ENCODE data around the gene F12.

The F12 gene

DNA sequence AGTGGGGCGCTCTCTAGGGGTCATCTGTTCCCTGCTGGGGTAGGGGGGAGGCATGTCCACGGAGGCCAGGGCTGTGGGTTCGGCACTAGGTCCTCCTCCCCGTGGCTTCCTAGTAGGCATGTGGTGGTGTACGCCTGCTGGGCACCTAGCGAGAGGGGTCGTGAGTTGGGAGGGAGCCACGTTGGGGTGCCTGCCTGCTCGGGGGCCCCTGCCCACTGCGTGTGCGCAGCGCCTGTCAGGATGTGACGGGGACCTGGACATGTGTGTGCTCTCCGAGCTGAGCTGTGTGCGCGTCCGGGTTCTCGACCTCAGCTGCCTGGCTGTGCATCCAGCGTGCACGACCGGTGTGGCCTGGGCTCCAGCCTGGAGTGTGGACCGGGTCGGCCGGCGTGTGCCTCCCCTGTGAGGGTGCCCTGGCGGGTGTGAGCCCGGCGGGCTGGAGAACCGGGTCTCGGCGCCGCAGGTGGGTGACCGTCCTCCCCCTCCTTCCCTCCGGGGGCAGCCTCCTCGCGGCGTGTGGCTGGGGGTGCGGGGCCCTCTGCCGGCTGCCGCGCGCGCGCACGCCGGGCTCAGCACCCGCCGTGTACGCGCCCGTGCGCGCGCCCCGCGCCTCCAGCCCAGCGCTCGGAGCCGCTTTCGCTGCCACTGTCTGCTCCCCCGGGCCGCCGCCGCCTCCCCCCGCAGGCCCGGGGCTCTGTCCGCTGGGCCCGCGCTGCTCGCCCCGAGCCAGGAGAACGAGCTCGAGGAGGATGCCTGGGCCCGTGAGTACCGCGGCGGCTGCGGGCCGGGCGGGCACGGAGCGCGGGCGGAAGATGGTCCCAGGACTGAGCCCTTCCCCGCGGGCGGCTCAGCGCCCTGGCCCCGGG lies 37.1 kb upstream of the F12 start, which contains the start of gene PRR7:
Gene PRR7, plus strand, starts transcription at position 615 of the 866 bp plus-strand sequence. CDS start 8,254 bp downstream, outside the sequence.
- DNase-seq: no peak

DNA sequence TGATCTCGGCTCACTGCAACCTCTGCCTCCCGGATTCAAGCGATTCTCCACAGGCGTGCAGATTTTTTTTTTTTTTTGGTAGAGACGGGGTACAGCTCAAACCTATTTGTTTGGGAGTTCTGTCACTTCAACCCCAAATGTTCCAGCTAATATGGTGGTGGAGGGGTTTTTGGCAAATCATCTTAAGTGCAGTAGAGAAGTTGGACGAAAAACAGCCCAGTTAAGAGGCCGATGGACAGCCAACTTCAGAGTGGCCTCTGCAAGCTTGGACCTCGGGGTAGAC lies 36.5 kb upstream of the F12 start:
- no peak for DNase-seq

DNA sequence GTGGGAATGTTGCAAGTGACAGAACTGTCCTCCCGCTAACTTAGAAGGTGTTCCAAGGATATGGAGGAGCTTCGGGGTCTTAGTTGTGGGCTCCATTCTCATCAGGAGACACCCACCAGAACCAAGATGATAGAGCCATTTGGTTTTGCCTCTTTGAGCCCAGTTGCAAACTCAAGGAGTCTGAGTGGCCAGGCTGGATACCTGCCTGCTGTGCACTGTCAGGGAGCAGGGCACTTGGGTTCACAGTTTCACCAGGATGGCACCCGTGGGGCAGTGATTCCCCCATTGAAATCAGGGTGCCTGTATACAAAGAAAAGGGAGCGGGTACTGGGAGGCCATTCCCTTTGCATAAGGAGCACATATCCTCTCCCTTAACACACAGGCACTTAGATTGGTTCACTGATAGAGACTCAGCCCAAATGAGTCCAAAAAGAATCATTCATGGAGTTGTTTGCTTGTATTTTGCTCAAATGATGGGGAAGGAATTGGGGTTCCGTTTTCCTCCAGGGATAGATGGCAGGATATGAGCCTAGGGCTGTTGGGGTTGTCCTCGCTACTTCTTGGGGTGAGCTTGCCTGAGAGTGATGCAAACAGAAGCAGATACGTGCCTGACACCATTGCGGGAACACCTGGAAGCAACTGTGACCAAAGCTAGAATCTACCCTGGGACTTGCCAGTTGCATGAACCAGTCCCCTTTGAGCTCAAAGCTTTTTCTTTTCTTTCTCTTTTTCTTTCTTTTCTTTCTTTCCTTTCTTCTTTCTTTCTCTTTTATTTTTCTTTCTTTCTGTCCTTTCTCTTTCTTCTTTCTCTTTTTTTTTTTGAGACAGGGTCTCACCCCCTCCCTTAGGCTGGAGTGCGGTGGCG lies 35.9 kb upstream of the F12 start:
- no peak for DNase-seq

DNA sequence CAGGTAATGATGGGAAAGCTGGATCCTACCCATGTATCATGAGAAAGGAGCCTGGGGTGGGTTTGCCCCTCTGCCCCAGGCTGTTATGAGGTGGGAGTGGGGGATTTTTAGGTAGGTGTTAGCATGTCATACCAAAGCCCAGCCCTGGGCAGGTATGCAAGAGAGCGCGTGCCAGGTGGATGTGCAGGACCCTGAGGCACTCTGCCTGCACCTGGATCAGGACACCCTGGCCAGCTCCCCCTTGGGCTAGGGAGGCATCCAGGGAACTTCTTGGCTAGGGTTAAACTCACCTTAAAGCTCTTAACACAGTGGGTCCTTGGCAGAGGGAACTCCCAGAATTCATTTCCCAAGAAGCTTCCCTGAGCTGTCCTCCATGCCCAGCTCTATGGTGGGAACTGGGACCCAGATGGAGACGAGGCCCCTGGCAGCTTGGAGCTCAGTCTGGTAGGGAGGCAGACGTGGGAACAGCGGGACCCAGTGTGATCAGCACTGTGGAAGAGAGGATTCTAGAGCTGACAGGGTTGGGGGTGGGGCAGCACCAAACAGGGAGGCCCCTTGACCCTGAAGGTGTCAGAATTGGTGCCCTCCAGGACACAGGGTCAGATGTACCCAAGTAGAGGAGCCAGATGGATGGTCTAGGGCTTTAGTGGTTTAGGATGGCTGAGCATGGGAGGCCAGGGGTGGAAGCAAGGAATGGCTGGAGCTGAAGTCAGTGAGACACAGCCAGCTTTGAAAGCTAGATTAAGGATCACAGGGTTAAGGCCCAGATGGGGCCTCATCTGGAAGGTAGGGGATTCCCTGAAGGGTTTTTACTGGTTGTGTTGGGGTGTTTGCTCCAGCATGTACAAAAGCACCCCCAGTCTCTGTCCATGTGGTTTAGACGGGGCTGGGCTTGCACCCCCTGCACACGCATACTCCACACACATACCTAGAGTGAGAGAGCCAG lies 35.0 kb upstream of the F12 start:
- DNase-seq: no peak

DNA sequence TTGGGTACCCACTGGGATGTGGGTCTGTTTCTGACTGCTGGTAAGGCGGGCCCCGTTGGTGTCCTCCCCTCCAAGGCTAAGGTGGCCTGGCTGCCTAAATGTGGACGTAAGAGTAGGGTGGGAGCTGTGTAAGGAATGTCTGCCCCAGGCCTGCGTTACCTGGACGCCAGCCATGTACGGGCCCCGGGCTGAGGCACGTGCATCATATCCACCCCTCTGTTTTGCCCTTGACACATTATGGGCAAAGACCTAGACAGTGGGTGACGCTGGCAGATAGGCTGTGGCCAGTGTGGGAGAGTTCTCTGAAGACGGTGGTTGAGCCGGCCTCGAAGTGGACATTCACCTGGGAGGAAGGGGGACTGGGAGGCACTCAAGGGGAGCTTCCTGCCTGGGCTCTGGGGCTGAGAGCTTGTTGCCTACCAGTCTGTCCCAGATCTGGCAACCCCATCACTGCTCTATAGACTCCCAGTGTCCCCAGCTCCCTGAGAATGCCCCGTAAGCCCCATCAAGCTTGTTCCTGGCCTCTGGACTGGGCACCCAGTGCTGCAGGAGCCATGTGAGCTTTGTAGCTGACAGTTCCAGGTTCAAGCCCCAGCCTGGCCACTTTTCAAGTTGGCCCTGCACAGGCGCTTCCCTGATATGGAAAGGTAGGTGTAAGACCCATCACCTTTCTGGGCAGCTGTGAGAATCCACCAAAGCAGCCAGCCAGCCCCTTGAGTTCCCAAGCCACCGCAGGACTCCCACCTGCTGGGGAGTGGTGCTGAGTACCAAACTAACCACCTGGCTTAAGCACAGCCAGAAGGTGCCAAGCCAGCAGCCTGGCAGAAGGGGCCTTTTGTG lies 34.0 kb upstream of the F12 start:
- no peak for DNase-seq

DNA sequence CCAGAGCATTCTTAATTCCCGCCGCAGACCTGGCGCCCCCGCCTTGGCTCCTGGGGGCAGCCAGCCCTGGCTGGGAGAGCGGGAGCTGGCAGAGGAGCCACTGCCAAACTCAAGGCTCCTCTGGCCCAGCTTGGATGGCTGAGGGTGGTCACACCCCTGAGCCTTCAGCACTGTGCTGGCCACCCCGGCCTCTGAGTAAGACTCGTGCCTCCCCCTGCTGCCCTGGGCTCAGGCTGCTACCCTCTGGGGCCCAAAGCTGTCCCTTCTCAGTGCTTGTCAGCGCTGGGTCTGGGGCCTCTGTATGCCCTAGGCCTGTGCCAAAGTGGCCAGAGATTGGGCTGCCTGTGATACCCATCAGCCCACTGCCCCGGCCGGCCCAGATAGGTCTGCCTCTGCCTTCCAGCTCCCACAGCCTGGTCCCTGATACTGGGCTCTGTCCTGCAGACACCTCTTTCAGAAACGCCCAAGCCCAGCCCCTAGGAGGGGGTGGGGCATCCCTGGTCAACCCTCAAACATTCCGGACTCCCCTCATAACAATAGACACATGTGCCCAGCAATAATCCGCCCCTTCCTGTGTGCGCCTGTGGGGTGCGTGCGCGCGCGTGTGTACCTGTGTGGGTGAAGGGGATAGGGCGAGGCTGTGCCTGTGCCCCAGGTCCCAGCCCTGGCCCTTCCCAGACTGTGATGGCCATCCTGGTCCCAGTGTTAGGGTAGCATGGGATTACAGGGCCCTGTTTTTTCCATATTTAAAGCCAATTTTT lies 32.9 kb upstream of the F12 start:
- DNase-seq: no peak

DNA sequence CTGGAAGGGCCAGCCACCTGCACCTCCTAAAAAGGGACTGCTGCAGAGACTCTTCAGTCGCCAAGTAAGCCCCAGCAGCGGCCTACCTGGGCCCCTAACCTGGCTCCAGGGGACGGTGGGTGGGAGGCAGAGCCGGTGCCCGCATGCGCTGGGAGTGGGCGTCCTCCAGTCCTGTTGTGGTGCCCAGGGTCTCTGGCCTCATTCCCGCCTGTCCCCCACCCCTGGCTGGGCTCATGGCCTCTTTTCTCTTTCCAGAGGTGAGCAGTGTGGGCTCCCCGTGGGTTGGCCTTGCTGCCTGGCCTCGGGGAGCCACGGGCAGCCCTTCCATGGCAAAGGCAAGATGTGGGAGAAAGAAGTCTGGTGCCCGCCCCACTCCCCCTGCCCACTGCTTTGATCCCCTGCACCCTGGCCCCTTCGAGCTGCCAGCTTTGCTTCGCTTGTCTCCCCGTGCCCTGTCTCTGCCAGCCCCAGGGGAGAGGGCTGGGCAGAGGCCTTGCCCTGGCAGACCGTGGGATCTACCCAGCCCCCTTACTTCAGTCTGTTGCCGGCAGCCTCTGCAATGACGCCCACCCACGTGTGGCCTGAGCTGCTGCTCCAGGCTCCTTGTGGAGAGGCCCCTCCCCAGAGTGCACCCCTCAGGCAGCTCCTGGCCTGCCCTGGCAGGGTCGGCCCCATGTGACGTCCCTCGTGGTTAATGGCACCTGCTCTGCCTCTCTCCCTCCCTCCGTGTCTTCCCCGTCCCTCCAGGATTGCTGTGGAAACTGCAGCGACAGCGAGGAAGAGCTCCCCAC lies 31.8 kb upstream of the F12 start:
- DNase-seq: no peak

DNA sequence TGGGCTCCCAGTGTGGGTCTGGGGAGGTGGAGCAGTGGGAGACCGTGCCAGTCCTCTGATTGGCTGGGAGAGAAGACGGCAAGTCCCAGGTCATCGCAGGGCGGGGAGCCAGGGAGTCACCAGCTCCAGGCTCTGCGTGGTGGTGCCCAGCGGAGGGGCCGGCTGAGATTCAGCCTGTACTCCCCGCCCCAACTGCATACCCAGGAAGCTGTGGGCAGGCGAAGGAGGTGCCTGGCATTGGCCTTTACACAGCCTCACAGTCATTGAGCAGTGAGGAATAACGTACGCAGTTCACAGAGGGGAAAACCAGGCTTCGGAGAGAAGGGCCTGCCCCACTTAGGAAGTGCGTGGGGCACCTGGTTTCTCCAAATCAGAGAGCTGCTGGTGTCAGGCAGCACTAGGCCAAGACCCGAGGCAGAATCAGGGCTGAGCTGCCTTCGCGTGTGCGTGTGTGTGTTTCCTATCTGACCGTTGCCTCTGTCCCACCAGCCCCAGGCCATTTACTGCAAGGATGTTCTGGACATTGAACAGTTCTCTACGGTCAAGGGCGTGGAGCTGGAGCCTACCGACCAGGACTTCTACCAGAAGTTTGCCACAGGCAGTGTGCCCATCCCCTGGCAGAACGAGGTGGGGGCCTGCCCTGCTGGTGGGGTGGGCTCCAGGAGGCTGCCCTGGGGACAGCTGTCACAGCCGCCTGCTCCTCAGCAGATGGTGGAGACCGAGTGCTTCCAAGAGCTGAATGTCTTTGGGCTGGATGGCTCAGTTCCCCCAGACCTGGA lies 31.0 kb upstream of the F12 start:
- DNase-seq: no peak

DNA sequence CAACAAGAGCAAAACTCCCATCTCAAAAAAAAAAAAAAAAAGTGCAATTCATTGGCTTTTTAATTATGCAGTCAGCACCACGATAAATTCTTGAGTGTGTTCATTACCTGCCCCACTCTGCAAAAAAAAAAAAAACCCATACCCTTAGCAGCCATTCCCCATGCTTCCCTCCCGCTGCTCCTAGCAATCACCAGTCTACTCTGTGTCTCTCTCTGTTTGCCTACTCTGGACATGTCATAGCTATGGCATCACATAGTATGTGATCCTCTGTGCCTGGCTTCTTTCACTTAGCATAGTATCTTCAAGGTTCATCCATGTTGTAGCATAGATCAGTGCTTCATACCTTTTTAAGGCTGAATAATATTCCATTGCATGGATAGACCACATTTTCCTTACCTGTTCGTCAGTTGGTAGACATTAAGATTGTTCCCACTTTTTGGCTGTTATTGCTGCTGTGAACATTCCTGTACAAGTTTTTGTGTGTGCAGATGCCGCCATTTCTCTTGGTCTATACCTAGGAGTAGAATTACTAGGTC lies 30.2 kb upstream of the F12 start:
- DNase-seq: no peak

DNA sequence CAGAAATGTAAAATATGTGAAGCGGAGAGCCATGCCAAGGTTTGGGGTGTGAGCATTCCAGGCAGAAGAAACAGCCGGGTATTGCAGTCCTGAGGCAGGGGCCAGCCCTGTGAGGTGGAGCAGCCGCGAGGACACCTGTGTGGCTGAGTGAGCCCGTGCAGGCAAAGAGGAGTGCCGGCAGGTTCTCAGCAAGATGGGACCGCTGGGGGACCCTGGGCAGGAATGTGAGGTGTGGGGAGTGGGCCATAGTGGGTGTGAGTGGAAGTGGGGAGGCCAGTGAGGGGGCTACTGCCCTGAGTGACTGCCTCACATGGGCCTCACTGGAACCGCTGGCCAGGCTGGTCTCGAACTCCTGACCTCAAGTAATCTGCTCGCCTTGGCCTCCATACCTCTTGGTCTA lies 29.1 kb upstream of the F12 start:
- no peak for DNase-seq

DNA sequence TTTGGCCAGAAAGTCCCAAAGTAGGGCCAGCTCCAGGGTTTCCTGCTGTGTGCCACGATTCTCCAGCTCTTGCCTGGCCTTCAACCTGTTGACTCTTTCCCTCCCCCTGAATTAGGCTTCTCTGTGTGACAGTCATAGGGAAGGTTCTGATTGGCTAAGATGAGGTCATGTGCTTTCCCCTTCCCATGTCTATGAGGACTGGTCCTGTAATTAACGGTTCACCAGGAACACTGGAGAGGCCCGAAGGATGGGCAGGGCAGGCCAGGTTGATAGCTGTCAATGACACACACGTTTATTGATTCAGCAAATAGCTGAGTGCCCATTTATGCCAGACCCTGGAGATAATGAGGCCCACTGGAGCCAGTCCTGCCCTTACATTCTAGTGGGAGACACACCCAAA lies 28.3 kb upstream of the F12 start:
- no peak for DNase-seq

DNA sequence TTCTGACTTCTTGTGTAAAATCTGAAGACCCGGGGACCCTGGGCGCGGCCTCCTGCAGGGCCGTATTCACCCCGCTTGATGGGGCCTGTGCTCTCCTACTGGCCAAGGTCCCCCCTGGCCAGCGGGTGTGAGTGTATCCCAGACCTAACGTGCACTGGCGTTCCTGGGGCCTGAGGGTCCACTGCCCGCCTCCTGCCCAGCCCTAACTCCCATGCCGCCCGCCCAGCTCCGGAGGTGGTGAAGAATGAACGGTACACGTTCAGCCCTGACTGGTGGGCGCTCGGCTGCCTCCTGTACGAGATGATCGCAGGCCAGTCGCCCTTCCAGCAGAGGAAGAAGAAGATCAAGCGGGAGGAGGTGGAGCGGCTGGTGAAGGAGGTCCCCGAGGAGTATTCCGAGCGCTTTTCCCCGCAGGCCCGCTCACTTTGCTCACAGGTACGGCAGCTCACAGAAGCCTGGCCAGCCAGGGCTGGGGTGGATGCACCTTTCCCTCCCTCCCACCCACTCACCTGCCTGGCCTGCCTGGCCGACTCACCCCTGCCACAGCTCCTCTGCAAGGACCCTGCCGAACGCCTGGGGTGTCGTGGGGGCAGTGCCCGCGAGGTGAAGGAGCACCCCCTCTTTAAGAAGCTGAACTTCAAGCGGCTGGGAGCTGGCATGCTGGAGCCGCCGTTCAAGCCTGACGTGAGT lies 26.6 kb upstream of the F12 start:
- DNase-seq: no peak

DNA sequence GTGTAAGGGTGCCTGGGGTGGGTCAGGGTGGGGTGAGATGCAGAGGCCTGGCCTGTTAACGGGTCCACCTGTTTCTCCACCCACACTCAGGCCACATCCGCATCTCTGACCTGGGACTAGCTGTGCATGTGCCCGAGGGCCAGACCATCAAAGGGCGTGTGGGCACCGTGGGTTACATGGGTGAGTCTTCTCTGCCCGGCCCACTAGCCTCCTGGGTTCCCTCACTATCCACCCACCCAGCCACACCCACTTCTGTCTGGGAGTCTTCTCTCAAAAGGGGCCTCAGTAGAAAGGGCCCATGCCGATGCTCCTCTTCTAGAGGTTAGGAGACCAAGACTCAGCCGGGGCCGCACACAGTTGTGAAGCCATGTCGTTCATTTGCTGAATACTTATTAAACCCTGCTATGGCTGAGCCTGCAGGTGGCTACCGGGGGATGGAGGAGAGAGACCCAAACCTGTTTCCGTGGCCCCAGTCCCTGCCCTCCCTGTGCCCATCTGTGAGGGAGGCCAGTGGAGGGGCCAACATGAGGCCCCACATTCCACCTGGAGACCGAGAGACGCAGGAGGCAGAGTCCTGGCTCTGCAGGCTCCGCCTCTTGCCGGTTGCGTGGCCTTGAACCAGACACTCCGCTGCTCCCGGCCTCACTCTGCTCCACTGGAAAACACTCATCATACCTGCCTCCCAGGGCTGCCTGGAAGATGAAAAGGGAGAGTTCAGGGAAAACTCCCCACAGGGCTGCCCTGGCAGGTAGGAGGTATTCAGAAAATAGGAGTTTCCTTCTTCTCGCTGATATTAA lies 25.8 kb upstream of the F12 start:
- DNase-seq: no peak

DNA sequence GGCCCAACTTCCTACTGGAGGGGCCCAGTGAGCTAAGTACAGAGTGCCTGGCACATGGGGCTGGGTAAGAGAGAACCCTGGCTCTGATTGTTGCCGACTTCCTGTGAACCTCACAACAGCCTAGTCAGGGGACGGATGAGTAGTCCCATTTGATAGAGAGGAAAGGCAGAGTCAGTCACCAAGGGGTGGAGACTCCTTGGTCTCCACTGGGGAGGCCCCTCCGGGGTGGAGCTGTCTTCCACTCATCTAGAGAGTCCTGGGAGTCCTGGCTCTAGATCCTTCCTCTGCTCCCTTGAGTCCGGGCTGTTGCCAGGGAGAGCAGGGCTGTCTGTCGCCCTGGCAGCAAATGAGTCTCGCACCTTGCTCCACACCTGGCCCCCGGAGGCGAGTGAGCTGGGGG lies 25.1 kb upstream of the F12 start:
- no peak for DNase-seq

DNA sequence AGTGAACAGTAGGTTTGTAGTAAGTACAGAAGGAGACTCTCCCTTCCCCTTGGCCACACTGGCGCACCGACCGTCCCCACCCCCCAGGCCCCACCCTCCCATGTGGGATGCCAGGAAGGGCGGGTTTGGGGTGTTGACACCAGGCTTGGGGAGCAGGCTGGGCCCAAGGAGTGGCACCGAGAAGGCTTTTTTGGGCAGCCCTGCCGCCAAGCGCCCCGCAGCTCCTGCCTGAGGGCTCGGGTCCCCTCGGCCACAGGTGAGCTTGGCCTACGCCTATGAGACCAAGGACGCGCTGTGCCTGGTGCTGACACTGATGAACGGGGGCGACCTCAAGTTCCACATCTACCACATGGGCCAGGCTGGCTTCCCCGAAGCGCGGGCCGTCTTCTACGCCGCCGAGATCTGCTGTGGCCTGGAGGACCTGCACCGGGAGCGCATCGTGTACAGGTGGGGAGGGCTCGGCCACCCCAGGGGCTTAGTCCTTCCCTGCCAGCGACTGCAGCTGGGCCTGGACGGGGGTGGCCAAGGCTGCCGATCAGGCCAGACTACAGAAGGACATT lies 24.4 kb upstream of the F12 start:
- DNase-seq: no peak

DNA sequence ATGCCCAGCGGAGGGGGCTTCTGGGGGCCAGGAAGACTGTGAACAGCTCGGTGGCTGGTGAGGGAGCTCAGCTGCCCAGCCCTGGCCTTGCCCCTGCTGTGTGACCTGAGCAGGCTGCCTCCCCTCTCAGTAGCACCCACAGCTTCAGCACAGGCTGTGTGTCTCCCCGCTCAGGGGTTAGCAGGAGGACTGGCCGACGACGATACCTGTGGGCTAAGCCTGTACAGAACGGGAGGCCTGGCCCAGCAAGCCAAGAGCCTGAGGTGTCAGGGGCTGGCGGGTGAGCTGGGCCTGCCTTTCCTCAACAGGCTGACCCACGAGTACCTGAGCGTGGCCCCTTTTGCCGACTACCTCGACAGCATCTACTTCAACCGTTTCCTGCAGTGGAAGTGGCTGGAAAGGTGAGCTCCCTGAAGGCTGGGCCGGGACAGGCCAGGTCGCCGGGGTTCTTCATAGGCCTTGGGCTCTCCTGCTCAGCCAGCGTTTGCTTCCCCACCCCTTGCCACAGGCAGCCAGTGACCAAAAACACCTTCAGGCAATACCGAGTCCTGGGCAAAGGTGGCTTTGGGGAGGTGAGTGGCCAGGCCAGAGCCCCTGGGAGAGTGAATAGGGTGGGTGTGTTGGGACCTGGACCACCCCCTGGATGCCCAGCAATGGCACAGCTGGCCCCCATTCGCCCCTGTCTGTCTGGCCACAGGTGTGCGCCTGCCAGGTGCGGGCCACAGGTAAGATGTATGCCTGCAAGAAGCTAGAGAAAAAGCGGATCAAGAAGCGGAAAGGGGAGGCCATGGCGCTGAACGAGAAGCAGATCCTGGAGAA lies 23.7 kb upstream of the F12 start:
- DNase-seq: no peak
